Measurements from ENCODE around the gene ALKAL2. TPM values are rescaled to one million over a fixed set of nuclear protein-coding genes. Genes with fewer than 3 reads are reported as not detected.
A peak's percentile ranks its signal among the peaks of the same experiment; 100 is the strongest.

Gene ALKAL2
- polyA plus RNA-seq, 1 experiment, result not detected

GRCh38 chr2:271917-272316 lies 16.0 kb downstream of the ALKAL2 start:
- DNase-seq (ENCODE audit: low read depth), result no peak
- H3K27me3 ChIP-seq (ENCODE audit: control insufficient read depth, insufficient read depth, low read length), result no peaks in the 10 kb centered on the region
- ChIA-PET CTCF (interaction anchor here (1.2 kb wide), 1 partner anchor 18 kb away, joined by 5 read pairs; no protein-coding TSS in a partner anchor), POLR2A (no interaction called here)
- no peak overlapping the region for H3K4me3 ChIP-seq (ENCODE audit: low read depth, low read length)
- no peak for TF ChIP-seq CTCF (IDR thresholded peaks at IDR 0.05; ENCODE audit: insufficient read depth, low read depth, low read length)
- H3K36me3 ChIP-seq (ENCODE audit: control insufficient read depth, insufficient read depth, low read length), result peaks cover 4% of the 10 kb centered on the region

GRCh38 chr2:270861-271260 lies 17.0 kb downstream of the ALKAL2 start:
- peaks cover 2% of the 10 kb centered on the region for H3K36me3 ChIP-seq (ENCODE audit: control insufficient read depth, insufficient read depth, low read length)
- ChIA-PET POLR2A (no interaction called here), CTCF (interaction anchor here (1.0 kb wide), 1 partner anchor 17 kb away, joined by 5 read pairs; the partner anchor contains the start of gene ALKAL2)
- no peak overlapping the region for H3K4me3 ChIP-seq (ENCODE audit: low read depth, low read length)
- no peak for TF ChIP-seq CTCF (IDR thresholded peaks at IDR 0.05; ENCODE audit: insufficient read depth, low read depth, low read length)
- DNase-seq (ENCODE audit: low read depth), result no peak
- H3K27me3 ChIP-seq (ENCODE audit: control insufficient read depth, insufficient read depth, low read length), result no peaks in the 10 kb centered on the region

GRCh38 chr2:269356-270030 lies 18.4 kb downstream of the ALKAL2 start:
- POLR2A ChIA-PET, result no interaction called here
- TF ChIP-seq CTCF (IDR thresholded peaks at IDR 0.05; ENCODE audit: insufficient read depth, low read depth, low read length), result no peak

GRCh38 chr2:268323-268722 lies 19.6 kb downstream of the ALKAL2 start:
- DNase-seq (ENCODE audit: low read depth), result no peak
- CTCF ChIA-PET, result no interaction called here
- H3K27me3 ChIP-seq (ENCODE audit: control insufficient read depth, insufficient read depth, low read length), result no peaks in the 10 kb centered on the region
- POLR2A ChIA-PET, result no interaction called here
- H3K36me3 ChIP-seq (ENCODE audit: control insufficient read depth, insufficient read depth, low read length), result no peaks in the 10 kb centered on the region
- H3K4me3 ChIP-seq (ENCODE audit: low read depth, low read length), result no peak overlapping the region
- TF ChIP-seq CTCF (IDR thresholded peaks at IDR 0.05; ENCODE audit: insufficient read depth, low read depth, low read length), result no peak

More at GRCh38 chr2:269356-270030, 18.4 kb downstream of the ALKAL2 start:
- CTCF ChIA-PET, result interaction anchor here (0.6 to 1.0 kb wide), 2 partner anchors 19 to 390 kb away, joined by 3 to 5 read pairs; partner anchors contain the start of gene ALKAL2
- Histone ChIP-seq H3K4me3 (ENCODE audit: low read depth, low read length) (no peak overlapping the region), H3K36me3 (ENCODE audit: control insufficient read depth, insufficient read depth, low read length) (no peaks in the 10 kb centered on the region), H3K27me3 (ENCODE audit: control insufficient read depth, insufficient read depth, low read length) (no peaks in the 10 kb centered on the region)
- DNase-seq (ENCODE audit: low read depth), result no peak

GRCh38 chr2:264493-265468 lies 23.1 kb downstream of the ALKAL2 start, which contains the start of gene ACP1:
Gene ACP1, plus strand, starts transcription at chr2:264947. Its CDS starts 18 bp downstream, at chr2:264965.
- Histone ChIP-seq H3K27me3 (ENCODE audit: control insufficient read depth, insufficient read depth, low read length) (no peaks in the 10 kb centered on the region), H3K4me3 (ENCODE audit: low read depth, low read length) (peak within 1 kb of the TSS; percentile 60), H3K36me3 (ENCODE audit: control insufficient read depth, insufficient read depth, low read length) (no peaks in the 10 kb centered on the region)
- TF ChIP-seq CTCF (IDR thresholded peaks at IDR 0.05; ENCODE audit: insufficient read depth, low read depth, low read length), result no peak
- ChIA-PET CTCF (interaction anchor here (0.5 kb wide), 1 partner anchor 246 kb away, joined by 3 read pairs; no protein-coding TSS in a partner anchor), POLR2A (no interaction called here)
- DNase-seq (ENCODE audit: low read depth), result peak; percentile 69
